HCT116 (cell line): Measurements from ENCODE around the gene CNDP2. TPM values are rescaled to one million over a fixed set of nuclear protein-coding genes. Genes with fewer than 3 reads are reported as not detected.

Experiments used
- ATAC-seq: fragments of 200-7000 bp; cut with Tn5 transposase; 2 replicates; pipeline ENCODE4 v1.9.1; 2020; ENCODE audit warnings: mild to moderate bottlenecking, moderate library complexity
- BruUV-seq: library from RNA; stranded (reverse); fragments of 400-500 nt; replicated peaks from 2 replicates; lab custom pipeline; 2021; lab: Mats Ljungman, UMichigan
- CTCF ChIA-PET: fragments of 300-600 bp; sonication (Branson Sonifier 250); formaldehyde crosslinking; loops from one replicate; lab custom pipeline; 2021; ENCODE audit warnings: antibody characterized with exemption; lab: Charles Lee
- POLR2A ChIA-PET: fragments of 300-600, 350-600 bp; sonication (Branson Sonifier 250); formaldehyde crosslinking; loops from one replicate; lab custom pipeline; 2021; ENCODE audit warnings: antibody characterized with exemption; lab: Charles Lee
- RAD21 ChIA-PET, 2 experiments: fragments of 300-600 bp; sonication (Branson Sonifier 250); formaldehyde crosslinking; loops; one replicate each; lab custom pipeline; 2023; ENCODE audit warnings: low total read pairs in 2 of 2; ENCODE audit not compliant: uncharacterized antibody in 2 of 2, unreplicated experiment in 2 of 2, low non-redundant PET in 1 of 2; lab: Charles Lee
- DNase-seq: peaks from one replicate; pipeline ENCODE4 v3.0.0-alpha.2; 2010; ENCODE audit warnings: low read depth, low spot score
- H2AFZ ChIP-seq: fragments of 200-600 bp; shearing (Covaris generic), sonication (generic); 2 replicates; pipeline ENCODE4 v1.6.1; 2017; ENCODE audit warnings: low read depth, mixed run types, mixed read lengths, antibody characterized with exemption, low read length; ENCODE audit not compliant: poor library complexity, severe bottlenecking
- H3K27ac ChIP-seq: 2 replicates; pipeline ENCODE4 v1.5.1; 2012; ENCODE audit warnings: low read depth, low read length
- H3K27me3 ChIP-seq: fragments of 200-600 bp; sonication (generic); 2 replicates; pipeline ENCODE4 v1.6.1; 2016; ENCODE audit warnings: mixed run types, low read length, mixed read lengths; ENCODE audit not compliant: insufficient read depth
- H3K36me3 ChIP-seq, 2 experiments: fragments of 200-500 bp in 1 of 2; fragments of 200-600 bp in 1 of 2; sonication (Bioruptor generic) in 1 of 2; sonication (generic) in 1 of 2; 2 replicates each; pipeline versions ENCODE4 v1.5.1 to v1.6.1; 2014 to 2016; ENCODE audit warnings: low read length in 2 of 2, inconsistent platforms in 1 of 2, mixed read lengths in 1 of 2, mixed run types in 1 of 2; ENCODE audit not compliant: insufficient read depth in 2 of 2, control insufficient read depth in 1 of 2
- H3K4me1 ChIP-seq, 2 experiments: fragments of 200-600 bp in 1 of 2; sonication (generic) in 1 of 2; 2 replicates each; pipeline versions ENCODE4 v1.5.1 to v1.6.1; 2012 to 2017; ENCODE audit warnings: low read length in 2 of 2, inconsistent platforms in 1 of 2, mild to moderate bottlenecking in 1 of 2, mixed read lengths in 1 of 2, mixed run types in 1 of 2, moderate library complexity in 1 of 2; ENCODE audit not compliant: insufficient read depth in 2 of 2, control insufficient read depth in 1 of 2
- H3K4me2 ChIP-seq: fragments of 200-600 bp; sonication (generic); 2 replicates; pipeline ENCODE4 v1.6.1; 2017; ENCODE audit warnings: mixed run types, low read length, mixed read lengths
- H3K4me3 ChIP-seq, 2 experiments: fragments of 200-600 bp in 1 of 2; sonication (generic) in 1 of 2; replicated peaks in 1 of 2; 2 replicates each; pipeline ENCODE4 v1.5.1; 2011 to 2016; ENCODE audit warnings: low read length in 2 of 2, control low read depth in 1 of 2, low read depth in 1 of 2, mild to moderate bottlenecking in 1 of 2, mixed read lengths in 1 of 2, mixed run types in 1 of 2
- H3K79me2 ChIP-seq: fragments of 200-600 bp; sonication (generic); 2 replicates; pipeline ENCODE4 v1.6.1; 2017; ENCODE audit warnings: mild to moderate bottlenecking, mixed run types, low read length, moderate library complexity, mixed read lengths; ENCODE audit not compliant: insufficient read depth
- H3K9ac ChIP-seq: fragments of 200-600 bp; sonication (generic); 2 replicates; pipeline ENCODE4 v1.6.1; 2016; ENCODE audit warnings: low read length, mixed read lengths
- H3K9me2 ChIP-seq: fragments of 200-600 bp; sonication (generic), shearing (Covaris generic); 2 replicates; pipeline ENCODE4 v1.6.1; 2017; ENCODE audit warnings: mixed run types, mild to moderate bottlenecking, moderate library complexity; ENCODE audit not compliant: insufficient read depth
- H3K9me3 ChIP-seq, 2 experiments: fragments of 200-500 bp in 1 of 2; fragments of 200-600 bp in 1 of 2; sonication (Bioruptor generic) in 1 of 2; sonication (generic) in 1 of 2; 2 replicates each; pipeline ENCODE4 v1.6.1; 2014 to 2017; ENCODE audit warnings: low read length in 2 of 2, mixed read lengths in 2 of 2, inconsistent platforms in 1 of 2, low read depth in 1 of 2, mild to moderate bottlenecking in 1 of 2, mixed run types in 1 of 2, moderate library complexity in 1 of 2; ENCODE audit not compliant: control insufficient read depth in 1 of 2, insufficient read depth in 1 of 2
- H4K20me1 ChIP-seq: fragments of 200-600 bp; sonication (generic), shearing (Covaris generic); 2 replicates; pipeline ENCODE4 v1.6.1; 2017; ENCODE audit warnings: mixed run types, mild to moderate bottlenecking, moderate library complexity; ENCODE audit not compliant: insufficient read depth
- CBX3 ChIP-seq: IDR thresholded peaks from 2 replicates; pipeline ENCODE4 v1.6.1; 2012; ENCODE audit warnings: low read depth
- FOSL1 ChIP-seq: IDR thresholded peaks from 2 replicates; pipeline ENCODE4 v1.6.1; 2012; ENCODE audit warnings: low read depth
- JUND ChIP-seq: IDR thresholded peaks from 2 replicates; pipeline ENCODE4 v1.6.1; 2012
- POLR2AphosphoS5 ChIP-seq: IDR thresholded peaks from 2 replicates; pipeline ENCODE4 v1.6.1; 2011; ENCODE audit warnings: mild to moderate bottlenecking, low read depth, low read length, moderate library complexity
- REST ChIP-seq: IDR thresholded peaks from 2 replicates; pipeline ENCODE4 v1.6.1; 2012; ENCODE audit warnings: low read depth
- SIN3A ChIP-seq: IDR thresholded peaks from 2 replicates; pipeline ENCODE4 v1.6.1; 2012; ENCODE audit warnings: low read depth
- SRF ChIP-seq: IDR thresholded peaks from 2 replicates; pipeline ENCODE4 v1.6.1; 2012; ENCODE audit warnings: low read depth
- TCF7L2 ChIP-seq: IDR thresholded peaks from 2 replicates; pipeline ENCODE4 v1.7.0; 2011; ENCODE audit warnings: borderline replicate concordance, inconsistent platforms; ENCODE audit not compliant: insufficient read depth, insufficient read length; ENCODE audit errors: extremely low read depth
- intact Hi-C: fragments of 100-400 bp; cut with micrococcal nuclease; formaldehyde crosslinking; loops from 2 replicates; pipeline ENCODE4 v1.10.0; 2022
- total RNA-seq: library from RNA; stranded (reverse); gene quantifications from one replicate; pipeline ENCODE4 v1.2.1, GENCODE V29; 2021; ENCODE audit not compliant: unreplicated experiment

Gene CNDP2
- total RNA-seq, 1 experiment from 2014 or later = 112 TPM

- ChIA-PET POLR2A (no interaction called here), CTCF (no interaction called here)
- DNase-seq (no peak), ATAC-seq (no peak)
- Histone ChIP-seq H4K20me1 (no peaks in the 10 kb centered on the region), H3K4me2 (no peak overlapping the region), H2AFZ (no peak overlapping the region), H3K79me2 (no peaks in the 10 kb centered on the region), H3K27me3 (peaks cover 18% of the 10 kb centered on the region), H3K27ac (no peak overlapping the region), H3K36me3 (no peaks in the 10 kb centered on the region)
- no TSS peak for BruUV-seq
- TF ChIP-seq TCF7L2 (no peak), FOSL1 (no peak), SRF (no peak), JUND (no peak), REST (no peak), SIN3A (no peak), POLR2AphosphoS5 (no peak), CBX3 (no peak)
- TF ChIP-seq, all 23 proteins: peak for 0
- H3K4me1 ChIP-seq = no peaks in the 10 kb centered on the region
- RAD21 ChIA-PET = no interaction called here
- H3K9me2 ChIP-seq = no peaks in the 10 kb centered on the region
- intact Hi-C loops = loop anchor here (10.0 kb wide), 1 partner anchor 511 kb away; no protein-coding TSS in a partner anchor
- no peak overlapping the region for H3K4me3 ChIP-seq
- no peak overlapping the region for H3K9ac ChIP-seq
- H3K9me3 ChIP-seq = no peaks in the 10 kb centered on the region
Observed at GRCh38 chr18:74556126-74556525, 60.0 kb downstream of the CNDP2 start.
